Breast epithelium (tissue), 3 donors: Measurements from ENCODE around the gene C20orf144.
"Not testable (repeated sequence)": the region's sequence is repeated elsewhere in the genome, so short reads cannot be mapped to it uniquely, and the experiment has no call there.

Source experiments
- POLR2A ChIP-seq: fragments of 450-650 bp; IDR thresholded peaks from one replicate; pipeline ENCODE4 v1.6.1; 2016; ENCODE audit warnings: antibody characterized with exemption, mild to moderate bottlenecking, moderate library complexity
- POLR2AphosphoS5 ChIP-seq, 3 donors: sonication (generic); formaldehyde crosslinking; IDR thresholded peaks; one replicate each; pipeline ENCODE4 v1.6.1; 2017; ENCODE audit warnings: antibody characterized with exemption in 3 of 3
- TF ChIP-seq, protein P1 (sequence below), 3 donors: fragments of 450-650 bp; IDR thresholded peaks; one replicate each; pipeline ENCODE4 v1.5.1; 2016 to 2017; ENCODE audit warnings: antibody characterized with exemption in 3 of 3, mild to moderate bottlenecking in 3 of 3, moderate library complexity in 3 of 3

DNA sequence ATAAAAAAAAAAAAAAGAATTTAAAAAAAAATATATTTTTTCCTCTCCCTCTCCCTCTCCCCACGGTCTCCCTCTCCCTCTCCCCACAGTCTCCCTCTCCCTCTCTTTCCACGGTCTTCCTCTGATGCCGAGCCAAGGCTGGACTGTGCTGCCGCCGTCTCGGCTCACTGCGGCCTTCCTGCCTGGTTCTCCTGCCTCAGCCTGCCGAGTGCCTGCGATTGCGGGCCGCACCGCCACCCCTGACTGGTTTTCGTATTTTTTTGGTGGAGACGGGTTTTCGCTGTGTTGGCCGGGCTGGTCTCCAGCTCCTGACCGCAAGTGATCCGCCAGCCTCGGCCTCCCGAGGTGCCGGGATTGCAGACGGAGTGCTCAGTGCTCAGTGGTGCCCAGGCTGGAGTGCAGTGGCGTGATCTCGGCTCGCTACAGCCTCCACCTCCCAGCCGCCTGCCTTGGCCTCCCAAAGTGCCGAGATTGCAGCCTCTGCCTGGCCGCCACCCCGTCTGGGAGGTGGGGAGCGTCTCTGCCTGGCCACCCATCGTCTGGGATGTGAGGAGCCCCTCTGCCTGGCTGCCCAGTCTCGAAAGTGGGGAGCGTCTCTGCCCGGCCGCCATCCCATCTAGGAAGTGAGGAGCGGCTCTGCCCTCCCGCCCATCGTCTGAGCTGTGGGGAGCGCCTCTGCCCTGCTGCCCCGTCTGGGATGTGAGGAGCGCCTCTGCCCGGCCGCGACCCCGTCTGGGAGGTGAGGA lies 38.7 kb downstream of the C20orf144 start:
- TF ChIP-seq, protein P1, sequence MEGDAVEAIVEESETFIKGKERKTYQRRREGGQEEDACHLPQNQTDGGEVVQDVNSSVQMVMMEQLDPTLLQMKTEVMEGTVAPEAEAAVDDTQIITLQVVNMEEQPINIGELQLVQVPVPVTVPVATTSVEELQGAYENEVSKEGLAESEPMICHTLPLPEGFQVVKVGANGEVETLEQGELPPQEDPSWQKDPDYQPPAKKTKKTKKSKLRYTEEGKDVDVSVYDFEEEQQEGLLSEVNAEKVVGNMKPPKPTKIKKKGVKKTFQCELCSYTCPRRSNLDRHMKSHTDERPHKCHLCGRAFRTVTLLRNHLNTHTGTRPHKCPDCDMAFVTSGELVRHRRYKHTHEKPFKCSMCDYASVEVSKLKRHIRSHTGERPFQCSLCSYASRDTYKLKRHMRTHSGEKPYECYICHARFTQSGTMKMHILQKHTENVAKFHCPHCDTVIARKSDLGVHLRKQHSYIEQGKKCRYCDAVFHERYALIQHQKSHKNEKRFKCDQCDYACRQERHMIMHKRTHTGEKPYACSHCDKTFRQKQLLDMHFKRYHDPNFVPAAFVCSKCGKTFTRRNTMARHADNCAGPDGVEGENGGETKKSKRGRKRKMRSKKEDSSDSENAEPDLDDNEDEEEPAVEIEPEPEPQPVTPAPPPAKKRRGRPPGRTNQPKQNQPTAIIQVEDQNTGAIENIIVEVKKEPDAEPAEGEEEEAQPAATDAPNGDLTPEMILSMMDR (IDR thresholded peaks at IDR 0.05), result not testable (repeated sequence)
- not testable (repeated sequence) for TF ChIP-seq POLR2A; POLR2AphosphoS5 (IDR thresholded peaks at IDR 0.05)
